ENCODE measurements around the gene GSC2.

GRCh38 chr22:19136915-19137314 lies 13.2 kb downstream of the GSC2 start:
- TF ChIP-seq CTCF (IDR thresholded peaks at IDR 0.05), result no peak
- no peak for TF ChIP-seq EP300 (IDR thresholded peaks at IDR 0.05)

Data from ovary (tissue), 3 donors.